22Rv1 (cell line): ENCODE data around the gene FBXL15.
A peak's percentile ranks its signal among the peaks of the same experiment; 100 is the strongest.

Source experiments
- H3K27ac ChIP-seq: fragments of 450-650 bp; 2 replicates; pipeline ENCODE4 v1.5.1; 2017
- ZFX ChIP-seq: fragments of 450-650 bp; IDR thresholded peaks from 2 replicates; pipeline ENCODE4 v1.6.1; 2017; ENCODE audit warnings: antibody characterized with exemption, borderline replicate concordance
- TF ChIP-seq, protein P1 (sequence below): fragments of 450-650 bp; IDR thresholded peaks from 2 replicates; pipeline ENCODE4 v1.5.1; 2017; ENCODE audit warnings: mild to moderate bottlenecking

FBXL15 gene

DNA sequence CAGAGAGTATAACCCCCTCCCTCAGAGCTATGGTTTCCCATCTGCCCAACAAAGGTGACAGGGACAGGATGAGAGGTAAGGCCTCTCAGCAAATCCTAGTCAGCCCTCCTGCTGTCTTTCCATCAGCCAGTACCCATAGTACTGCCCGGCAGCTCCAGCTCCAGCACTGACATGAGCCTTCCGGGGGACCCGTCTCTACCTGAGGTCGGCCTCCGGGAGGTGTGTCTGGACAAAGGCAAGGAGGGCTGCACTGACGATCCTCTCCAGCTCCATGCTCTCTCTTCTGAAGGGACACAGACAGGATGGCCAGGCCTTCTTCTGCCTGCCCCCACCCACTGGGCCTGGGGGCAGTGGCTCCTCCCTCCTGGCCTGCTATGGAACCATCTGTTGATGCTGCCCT, 4.3 kb downstream of the FBXL15 start:
- H3K27ac ChIP-seq, result no peak overlapping the region
- no peak for TF ChIP-seq ZFX
- TF ChIP-seq, protein P1, sequence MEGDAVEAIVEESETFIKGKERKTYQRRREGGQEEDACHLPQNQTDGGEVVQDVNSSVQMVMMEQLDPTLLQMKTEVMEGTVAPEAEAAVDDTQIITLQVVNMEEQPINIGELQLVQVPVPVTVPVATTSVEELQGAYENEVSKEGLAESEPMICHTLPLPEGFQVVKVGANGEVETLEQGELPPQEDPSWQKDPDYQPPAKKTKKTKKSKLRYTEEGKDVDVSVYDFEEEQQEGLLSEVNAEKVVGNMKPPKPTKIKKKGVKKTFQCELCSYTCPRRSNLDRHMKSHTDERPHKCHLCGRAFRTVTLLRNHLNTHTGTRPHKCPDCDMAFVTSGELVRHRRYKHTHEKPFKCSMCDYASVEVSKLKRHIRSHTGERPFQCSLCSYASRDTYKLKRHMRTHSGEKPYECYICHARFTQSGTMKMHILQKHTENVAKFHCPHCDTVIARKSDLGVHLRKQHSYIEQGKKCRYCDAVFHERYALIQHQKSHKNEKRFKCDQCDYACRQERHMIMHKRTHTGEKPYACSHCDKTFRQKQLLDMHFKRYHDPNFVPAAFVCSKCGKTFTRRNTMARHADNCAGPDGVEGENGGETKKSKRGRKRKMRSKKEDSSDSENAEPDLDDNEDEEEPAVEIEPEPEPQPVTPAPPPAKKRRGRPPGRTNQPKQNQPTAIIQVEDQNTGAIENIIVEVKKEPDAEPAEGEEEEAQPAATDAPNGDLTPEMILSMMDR, result no peak

DNA sequence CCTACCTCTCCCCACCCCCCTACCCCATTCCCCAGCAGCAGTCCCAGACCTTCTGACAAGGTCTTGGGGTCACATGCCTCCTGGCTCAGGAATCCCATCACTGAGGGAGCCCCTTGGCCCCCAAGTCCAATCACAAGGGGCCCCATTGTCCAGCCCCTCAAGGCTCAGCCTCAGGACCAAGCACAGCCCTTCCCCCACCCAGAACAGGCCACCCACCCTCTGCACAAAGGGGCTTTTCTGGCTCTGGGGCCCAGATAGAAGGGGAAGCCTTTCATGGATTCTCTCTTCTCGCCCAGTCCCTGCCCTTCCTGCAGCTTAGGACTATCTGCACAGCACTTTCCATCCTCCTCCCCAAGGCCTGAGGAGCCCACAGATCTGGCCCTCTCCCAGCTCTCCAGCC, 4.8 kb downstream of the FBXL15 start:
- TF ChIP-seq ZFX, result no peak
- TF ChIP-seq, protein P1, result no peak
- no peak overlapping the region for H3K27ac ChIP-seq

DNA sequence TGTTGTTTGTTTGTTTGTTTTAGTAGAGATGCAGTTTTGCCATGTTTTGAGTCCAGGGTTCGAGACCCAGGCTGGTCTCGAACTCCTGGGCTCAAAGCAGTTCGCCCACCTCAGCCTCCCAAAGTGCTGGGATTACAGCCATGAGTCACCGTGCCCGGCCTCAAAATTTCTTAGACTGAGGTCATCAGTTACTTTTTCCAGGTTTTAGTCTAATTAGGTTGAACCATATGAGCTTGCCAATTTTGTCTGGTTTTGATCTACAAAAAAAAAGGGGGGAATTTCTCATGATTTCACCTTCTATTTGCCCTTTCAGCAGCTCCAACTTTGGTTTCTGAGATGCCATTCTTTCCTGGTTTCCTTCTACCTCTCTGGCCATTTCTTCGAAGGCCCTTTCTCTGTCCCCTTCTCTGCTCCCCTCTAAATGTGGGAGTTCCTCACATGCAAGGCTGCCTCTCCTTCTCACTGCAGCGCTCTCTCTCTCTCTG, 6.2 kb downstream of the FBXL15 start:
- peak overlapping the region; percentile 23; the same call in 1 of the 2 replicates for H3K27ac ChIP-seq
- no peak for TF ChIP-seq ZFX
- TF ChIP-seq, protein P1, result no peak

DNA sequence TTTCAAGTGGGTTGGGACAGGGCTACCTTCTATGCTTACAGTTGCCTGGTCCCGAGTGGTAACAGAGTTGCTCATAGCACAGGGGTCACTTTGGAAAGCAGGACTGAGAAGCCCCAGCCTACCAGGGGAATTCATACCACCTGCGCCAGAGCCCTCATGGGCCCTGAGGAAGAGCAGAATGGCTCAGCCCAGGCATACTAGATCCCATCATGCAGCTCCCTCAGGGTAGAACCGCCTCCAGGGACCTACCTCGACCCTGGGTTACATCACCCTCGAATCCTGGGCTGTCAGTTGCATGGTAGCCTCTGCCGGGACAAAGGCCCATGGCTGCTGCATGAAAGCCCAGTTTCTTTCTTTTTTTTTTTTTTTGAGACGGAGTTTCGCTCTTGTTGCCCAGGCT, 8.8 kb downstream of the FBXL15 start:
- peak overlapping the region; percentile 5; the same call in 1 of the 2 replicates for H3K27ac ChIP-seq
- no peak for TF ChIP-seq ZFX
- TF ChIP-seq, protein P1, result no peak

DNA sequence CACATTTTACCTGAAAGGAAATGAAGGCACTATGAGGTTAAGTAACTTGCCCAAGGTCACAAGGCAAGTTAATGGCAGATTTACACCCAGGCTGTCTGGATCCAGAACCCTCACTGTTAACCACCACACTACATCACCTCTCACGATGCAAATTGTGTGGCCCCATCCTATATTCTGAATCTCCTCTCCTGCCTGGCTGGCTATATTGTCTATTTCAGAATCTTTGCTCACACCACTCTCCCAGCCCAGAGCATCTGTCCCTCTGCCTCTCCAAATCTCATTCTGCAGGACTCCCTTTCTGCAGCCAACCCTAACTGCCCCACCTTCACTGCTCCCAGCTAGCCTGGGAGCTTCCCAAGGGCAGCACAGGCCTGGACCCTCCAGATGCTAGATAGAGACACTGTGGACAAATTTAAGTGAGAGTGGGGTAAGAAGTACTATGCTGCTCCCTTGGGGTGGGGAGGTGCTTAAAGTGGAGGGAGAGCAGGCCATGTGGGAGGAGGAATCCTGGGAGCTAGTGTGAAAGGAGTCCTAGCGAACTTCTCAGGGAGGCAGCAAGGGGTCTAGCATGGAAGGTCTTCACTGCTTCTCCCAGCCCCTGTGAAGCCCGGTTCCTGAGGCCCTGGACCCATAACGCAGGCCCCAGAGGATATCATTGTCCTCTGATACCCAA, 11.0 kb downstream of the FBXL15 start:
- TF ChIP-seq ZFX, result no peak
- TF ChIP-seq, protein P1, result no peak
- peak overlapping the region; percentile 81 for H3K27ac ChIP-seq

DNA sequence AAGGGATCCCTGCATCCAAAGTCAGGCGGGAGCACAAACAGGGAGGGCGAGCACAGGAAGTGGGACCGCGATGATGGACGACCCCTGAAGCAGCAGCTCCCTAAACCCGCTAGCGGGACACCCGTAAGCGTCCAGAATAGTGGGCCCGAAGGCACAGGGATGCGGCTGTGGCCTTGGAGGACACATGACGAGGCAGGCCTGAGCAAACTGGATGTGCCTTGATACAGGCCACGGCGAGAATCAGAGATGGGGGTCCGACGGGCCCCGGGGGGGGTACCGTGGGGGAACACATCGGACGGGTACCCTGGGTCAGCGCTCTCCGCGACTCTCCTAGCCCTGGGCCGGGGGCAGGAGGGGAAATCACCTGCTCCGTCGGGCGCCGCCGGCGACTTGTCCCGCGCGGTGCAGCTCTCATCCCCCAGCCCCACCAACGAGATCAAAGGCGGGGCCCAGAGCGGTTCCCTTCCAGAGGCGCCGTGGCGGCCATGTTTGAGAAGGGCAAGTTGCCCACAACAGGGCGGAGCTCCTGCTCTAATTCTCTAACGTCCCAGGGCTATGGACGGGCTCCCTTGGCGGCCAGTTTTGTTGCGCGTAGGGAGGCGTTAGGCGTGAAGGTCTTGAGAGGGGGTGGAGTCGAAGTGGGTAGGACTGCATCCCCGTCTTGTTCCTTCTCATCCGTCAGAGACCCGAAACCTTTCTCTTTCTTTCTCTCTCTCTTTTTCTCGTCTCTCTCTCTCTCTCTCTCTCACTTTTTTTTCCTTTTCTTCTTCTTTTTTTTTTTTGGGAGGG, 11.7 kb downstream of the FBXL15 start, which contains the start of gene CUEDC2:
Gene CUEDC2 (minus strand): TSS at position 413 of the 789 bp plus-strand sequence. CDS start 7,386 bp downstream, outside the sequence.
- TF ChIP-seq, protein P1, result no peak
- TF ChIP-seq ZFX, result no peak
- peak within 1 kb of the TSS; percentile 81 for H3K27ac ChIP-seq

DNA sequence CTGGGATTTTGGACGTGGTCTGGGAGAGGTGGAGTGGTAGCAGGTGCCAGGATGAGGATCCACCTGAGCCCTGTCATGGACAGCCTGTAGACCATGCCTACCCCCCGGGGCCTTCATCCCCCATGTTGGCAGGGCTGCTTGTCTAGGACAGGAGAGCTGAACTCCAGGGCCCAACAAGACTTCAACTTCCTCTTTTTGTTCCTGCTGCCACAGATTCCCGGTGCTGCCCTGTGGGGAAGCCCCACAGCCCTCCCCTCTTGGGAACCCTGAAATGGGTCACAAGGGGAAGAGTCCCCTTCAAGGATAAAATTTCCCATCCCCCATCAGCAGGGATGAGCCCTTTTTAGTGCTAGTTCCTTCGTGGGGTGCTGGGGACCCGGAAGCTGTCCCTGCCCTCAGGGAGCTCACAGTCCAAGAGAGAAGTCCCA, 13.0 kb downstream of the FBXL15 start:
- TF ChIP-seq ZFX, result no peak
- TF ChIP-seq, protein P1, result no peak
- H3K27ac ChIP-seq, result no peak overlapping the region
